ENCODE measurements around the gene FERMT1.

- TF ChIP-seq, protein P1, sequence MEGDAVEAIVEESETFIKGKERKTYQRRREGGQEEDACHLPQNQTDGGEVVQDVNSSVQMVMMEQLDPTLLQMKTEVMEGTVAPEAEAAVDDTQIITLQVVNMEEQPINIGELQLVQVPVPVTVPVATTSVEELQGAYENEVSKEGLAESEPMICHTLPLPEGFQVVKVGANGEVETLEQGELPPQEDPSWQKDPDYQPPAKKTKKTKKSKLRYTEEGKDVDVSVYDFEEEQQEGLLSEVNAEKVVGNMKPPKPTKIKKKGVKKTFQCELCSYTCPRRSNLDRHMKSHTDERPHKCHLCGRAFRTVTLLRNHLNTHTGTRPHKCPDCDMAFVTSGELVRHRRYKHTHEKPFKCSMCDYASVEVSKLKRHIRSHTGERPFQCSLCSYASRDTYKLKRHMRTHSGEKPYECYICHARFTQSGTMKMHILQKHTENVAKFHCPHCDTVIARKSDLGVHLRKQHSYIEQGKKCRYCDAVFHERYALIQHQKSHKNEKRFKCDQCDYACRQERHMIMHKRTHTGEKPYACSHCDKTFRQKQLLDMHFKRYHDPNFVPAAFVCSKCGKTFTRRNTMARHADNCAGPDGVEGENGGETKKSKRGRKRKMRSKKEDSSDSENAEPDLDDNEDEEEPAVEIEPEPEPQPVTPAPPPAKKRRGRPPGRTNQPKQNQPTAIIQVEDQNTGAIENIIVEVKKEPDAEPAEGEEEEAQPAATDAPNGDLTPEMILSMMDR (IDR thresholded peaks at IDR 0.05; ENCODE audit: extremely low read depth in 1 of 2, insufficient read depth in 1 of 2, low read depth in 1 of 2, low read length in 2 of 2), result no peak
- TF ChIP-seq POLR2AphosphoS5 (IDR thresholded peaks at IDR 0.05; ENCODE audit: insufficient read depth, low read depth, low read length) (no peak), MAX (IDR thresholded peaks at IDR 0.05; ENCODE audit: insufficient read depth, insufficient read length) (no peak)
Observed at GRCh38 chr20:6070829-6071695, 51.8 kb downstream of the FERMT1 start.

Data from endothelial cell of umbilical vein (primary cell).